Left ventricle myocardium inferior (tissue), 1 donor: ENCODE measurements around the gene RPRML. TPM values are rescaled to one million over a fixed set of nuclear protein-coding genes. Genes with fewer than 3 reads are reported as not detected.
"Not testable (repeated sequence)": the region's sequence is repeated elsewhere in the genome, so short reads cannot be mapped to it uniquely, and the experiment has no call there.

Source experiments
- DNase-seq: peaks from one replicate; pipeline ENCODE4 v3.0.0-alpha.2; 2020
- H3K27ac ChIP-seq: fragments of 200-600 bp; replicated peaks from 2 replicates; pipeline ENCODE4 v1.8.0; 2021
- H3K27me3 ChIP-seq: fragments of 200-600 bp; 2 replicates; pipeline ENCODE4 v1.8.0; 2021; ENCODE audit warnings: low read depth
- H3K36me3 ChIP-seq: fragments of 200-600 bp; 2 replicates; pipeline ENCODE4 v1.8.0; 2021
- H3K4me1 ChIP-seq: fragments of 200-600 bp; 2 replicates; pipeline ENCODE4 v1.8.0; 2021
- H3K4me3 ChIP-seq: fragments of 200-600 bp; 2 replicates; pipeline ENCODE4 v1.8.0; 2021; ENCODE audit warnings: mild to moderate bottlenecking, moderate library complexity
- H3K9me3 ChIP-seq: fragments of 200-600 bp; replicated peaks from 2 replicates; pipeline ENCODE4 v1.8.0; 2021
- CTCF ChIP-seq: fragments of 200-600 bp; IDR thresholded peaks from 2 replicates; pipeline ENCODE4 v1.8.0; 2021; ENCODE audit warnings: antibody characterized with exemption, mild to moderate bottlenecking, borderline replicate concordance
- intact Hi-C: fragments of 100-400 bp; cut with micrococcal nuclease; formaldehyde crosslinking; loops from one replicate; pipeline ENCODE4 v1.11.0; 2022
- total RNA-seq: library from RNA; stranded (reverse); fragmentation: NEBNext Ultra II Directional; extraction: Animal tissue kit (Norgen Biotek cat#: 25700); gene quantifications from one replicate; pipeline ENCODE4 v1.2.1, GENCODE V29; 2021
- donor health status: DM: no; HTN: yes; CAD: no; lungs with severe emphysema.

RPRML gene
- total RNA-seq, 1 donor from 2014 or later = not detected

GRCh38 chr17:46963571-46963970 is 15.5 kb downstream of the RPRML start:
- no peaks in the 10 kb centered on the region for H3K4me1 ChIP-seq
- DNase-seq = no peak
- H3K27ac ChIP-seq = no peak overlapping the region
- no peak for TF ChIP-seq CTCF
- no peaks in the 10 kb centered on the region for H3K27me3 ChIP-seq
- H3K36me3 ChIP-seq = peaks cover 9% of the 10 kb centered on the region
- intact Hi-C loops = no loop called here
- no peaks in the 10 kb centered on the region for H3K9me3 ChIP-seq
- H3K4me3 ChIP-seq = no peak overlapping the region

GRCh38 chr17:46962374-46962790 is 16.7 kb downstream of the RPRML start:
- no peak for DNase-seq
- Histone ChIP-seq H3K27me3 (no peaks in the 10 kb centered on the region), H3K36me3 (peaks cover 5% of the 10 kb centered on the region), H3K4me3 (no peak overlapping the region), H3K4me1 (no peaks in the 10 kb centered on the region), H3K9me3 (no peaks in the 10 kb centered on the region), H3K27ac (no peak overlapping the region)
- intact Hi-C loops = no loop called here
- no peak for TF ChIP-seq CTCF

GRCh38 chr17:46960152-46960551 is 18.9 kb downstream of the RPRML start:
- H3K4me3 ChIP-seq = no peak overlapping the region
- no peak for DNase-seq
- TF ChIP-seq CTCF = no peak
- no peak overlapping the region for H3K27ac ChIP-seq
- H3K4me1 ChIP-seq = no peaks in the 10 kb centered on the region
- H3K36me3 ChIP-seq = peaks cover 5% of the 10 kb centered on the region
- H3K27me3 ChIP-seq = no peaks in the 10 kb centered on the region
- H3K9me3 ChIP-seq = no peaks in the 10 kb centered on the region
- intact Hi-C loops = no loop called here

- DNase-seq = no peak
- intact Hi-C loops = no loop called here
- TF ChIP-seq CTCF = no peak
- no peak overlapping the region for H3K27ac ChIP-seq
- H3K36me3 ChIP-seq = peaks cover 5% of the 10 kb centered on the region
- H3K27me3 ChIP-seq = no peaks in the 10 kb centered on the region
- no peak overlapping the region for H3K4me3 ChIP-seq
- H3K4me1 ChIP-seq = no peaks in the 10 kb centered on the region
- H3K9me3 ChIP-seq = no peaks in the 10 kb centered on the region
Observed at GRCh38 chr17:46958041-46958591, 20.9 kb downstream of the RPRML start.

- H3K4me1 ChIP-seq, DNase-seq, intact Hi-C loops, H3K4me3 ChIP-seq, H3K27me3 ChIP-seq, H3K9me3 ChIP-seq, H3K27ac ChIP-seq: not testable (repeated sequence)
- peaks cover 12% of the 10 kb centered on the region for H3K36me3 ChIP-seq
Observed at GRCh38 chr17:46953191-46953590, 25.9 kb downstream of the RPRML start.

GRCh38 chr17:46952115-46952514 is 26.9 kb downstream of the RPRML start:
- Histone ChIP-seq H3K36me3 (peaks cover 12% of the 10 kb centered on the region), H3K9me3 (no peaks in the 10 kb centered on the region), H3K4me1 (no peaks in the 10 kb centered on the region), H3K27ac (no peak overlapping the region), H3K4me3 (no peak overlapping the region), H3K27me3 (no peaks in the 10 kb centered on the region)
- no peak for TF ChIP-seq CTCF
- intact Hi-C loops = no loop called here
- DNase-seq = no peak
